Measurements from ENCODE around the gene APOC1.

Gene APOC1

GRCh38 chr19:44951179-44952159 lies 37.1 kb downstream of the APOC1 start:
- Histone ChIP-seq H3K36me3 (ENCODE audit: insufficient read depth, low read length) (no peaks in the 10 kb centered on the region), H3K4me3 (ENCODE audit: low read length) (no peak overlapping the region), H3K4me1 (ENCODE audit: control insufficient read depth, insufficient read depth, low read length) (peaks cover 14% of the 10 kb centered on the region), H3K4me2 (ENCODE audit: low read length) (peak overlapping the region; percentile 74), H3K9ac (ENCODE audit: low read depth, low read length) (peak overlapping the region; percentile 39), H3K27me3 (ENCODE audit: control insufficient read depth, insufficient read depth, low read length) (no peaks in the 10 kb centered on the region), H3K9me3 (replicated peaks; ENCODE audit: low read length) (no peaks in the 10 kb centered on the region)

GRCh38 chr19:44954278-44954648 lies 39.9 kb downstream of the APOC1 start:
- Histone ChIP-seq H3K4me3 (ENCODE audit: low read length) (peak overlapping the region; percentile 75), H3K36me3 (ENCODE audit: insufficient read depth, low read length) (no peaks in the 10 kb centered on the region), H3K4me1 (ENCODE audit: control insufficient read depth, insufficient read depth, low read length) (peaks cover 24% of the 10 kb centered on the region)

GRCh38 chr19:44954649-44955504 lies 40.5 kb downstream of the APOC1 start, which contains the start of gene CLPTM1:
TSS of gene CLPTM1 (plus strand) at chr19:44955380. CDS start at chr19:44955396, 16 bp downstream.
- peak within 1 kb of the TSS; percentile 92 for H3K4me2 ChIP-seq (ENCODE audit: low read length)
- peak within 1 kb of the TSS; percentile 88 for H3K9ac ChIP-seq (ENCODE audit: low read depth, low read length)
- peaks cover 24% of the 10 kb centered on the region for H3K4me1 ChIP-seq (ENCODE audit: control insufficient read depth, insufficient read depth, low read length)
- H3K36me3 ChIP-seq (ENCODE audit: insufficient read depth, low read length) = no peaks in the 10 kb centered on the region
- peak within 1 kb of the TSS; percentile 98 for H3K4me3 ChIP-seq (ENCODE audit: low read length)
- no peaks in the 10 kb centered on the region for H3K9me3 ChIP-seq (replicated peaks; ENCODE audit: low read length)
- no peaks in the 10 kb centered on the region for H3K27me3 ChIP-seq (ENCODE audit: control insufficient read depth, insufficient read depth, low read length)

More at GRCh38 chr19:44954278-44954648, 39.9 kb downstream of the APOC1 start:
- Histone ChIP-seq H3K27me3 (ENCODE audit: control insufficient read depth, insufficient read depth, low read length) (no peaks in the 10 kb centered on the region), H3K4me2 (ENCODE audit: low read length) (peak overlapping the region; percentile 92), H3K9ac (ENCODE audit: low read depth, low read length) (peak overlapping the region; percentile 88), H3K9me3 (replicated peaks; ENCODE audit: low read length) (no peaks in the 10 kb centered on the region)

GRCh38 chr19:44955505-44956439 lies 41.4 kb downstream of the APOC1 start:
- Histone ChIP-seq H3K9me3 (replicated peaks; ENCODE audit: low read length) (no peaks in the 10 kb centered on the region), H3K4me3 (ENCODE audit: low read length) (peak overlapping the region; percentile 98), H3K9ac (ENCODE audit: low read depth, low read length) (peak overlapping the region; percentile 88), H3K27me3 (ENCODE audit: control insufficient read depth, insufficient read depth, low read length) (no peaks in the 10 kb centered on the region), H3K4me1 (ENCODE audit: control insufficient read depth, insufficient read depth, low read length) (peaks cover 24% of the 10 kb centered on the region), H3K36me3 (ENCODE audit: insufficient read depth, low read length) (peaks cover 6% of the 10 kb centered on the region), H3K4me2 (ENCODE audit: low read length) (peak overlapping the region; percentile 85)

- Histone ChIP-seq H3K4me1 (ENCODE audit: control insufficient read depth, insufficient read depth, low read length) (peaks cover 18% of the 10 kb centered on the region), H3K4me3 (ENCODE audit: low read length) (no peak overlapping the region), H3K9ac (ENCODE audit: low read depth, low read length) (peak overlapping the region; percentile 7), H3K9me3 (replicated peaks; ENCODE audit: low read length) (no peaks in the 10 kb centered on the region), H3K36me3 (ENCODE audit: insufficient read depth, low read length) (peaks cover 20% of the 10 kb centered on the region), H3K4me2 (ENCODE audit: low read length) (peak overlapping the region; percentile 85), H3K27me3 (ENCODE audit: control insufficient read depth, insufficient read depth, low read length) (no peaks in the 10 kb centered on the region)
Measured at GRCh38 chr19:44957526-44957925, 43.1 kb downstream of the APOC1 start.

GRCh38 chr19:44958090-44958489 lies 43.7 kb downstream of the APOC1 start:
- H3K4me1 ChIP-seq (ENCODE audit: control insufficient read depth, insufficient read depth, low read length) = peaks cover 18% of the 10 kb centered on the region
- no peaks in the 10 kb centered on the region for H3K27me3 ChIP-seq (ENCODE audit: control insufficient read depth, insufficient read depth, low read length)
- no peak overlapping the region for H3K4me3 ChIP-seq (ENCODE audit: low read length)
- peak overlapping the region; percentile 7 for H3K9ac ChIP-seq (ENCODE audit: low read depth, low read length)
- no peak overlapping the region for H3K4me2 ChIP-seq (ENCODE audit: low read length)
- no peaks in the 10 kb centered on the region for H3K9me3 ChIP-seq (replicated peaks; ENCODE audit: low read length)
- peaks cover 21% of the 10 kb centered on the region for H3K36me3 ChIP-seq (ENCODE audit: insufficient read depth, low read length)

GRCh38 chr19:44959691-44960090 lies 45.3 kb downstream of the APOC1 start:
- no peak overlapping the region for H3K4me2 ChIP-seq (ENCODE audit: low read length)
- peaks cover 24% of the 10 kb centered on the region for H3K36me3 ChIP-seq (ENCODE audit: insufficient read depth, low read length)
- H3K9me3 ChIP-seq (replicated peaks; ENCODE audit: low read length) = no peaks in the 10 kb centered on the region
- no peak overlapping the region for H3K9ac ChIP-seq (ENCODE audit: low read depth, low read length)
- H3K4me1 ChIP-seq (ENCODE audit: control insufficient read depth, insufficient read depth, low read length) = peaks cover 18% of the 10 kb centered on the region
- H3K4me3 ChIP-seq (ENCODE audit: low read length) = no peak overlapping the region
- no peaks in the 10 kb centered on the region for H3K27me3 ChIP-seq (ENCODE audit: control insufficient read depth, insufficient read depth, low read length)

GRCh38 chr19:44960906-44961728 lies 46.7 kb downstream of the APOC1 start:
- Histone ChIP-seq H3K4me1 (ENCODE audit: control insufficient read depth, insufficient read depth, low read length) (peaks cover 13% of the 10 kb centered on the region), H3K9ac (ENCODE audit: low read depth, low read length) (no peak overlapping the region)

GRCh38 chr19:44961821-44962220 lies 47.4 kb downstream of the APOC1 start:
- no peak overlapping the region for H3K9ac ChIP-seq (ENCODE audit: low read depth, low read length)
- no peaks in the 10 kb centered on the region for H3K27me3 ChIP-seq (ENCODE audit: control insufficient read depth, insufficient read depth, low read length)
- no peak overlapping the region for H3K4me2 ChIP-seq (ENCODE audit: low read length)
- H3K36me3 ChIP-seq (ENCODE audit: insufficient read depth, low read length) = peaks cover 31% of the 10 kb centered on the region
- peaks cover 6% of the 10 kb centered on the region for H3K4me1 ChIP-seq (ENCODE audit: control insufficient read depth, insufficient read depth, low read length)
- H3K4me3 ChIP-seq (ENCODE audit: low read length) = no peak overlapping the region
- H3K9me3 ChIP-seq (replicated peaks; ENCODE audit: low read length) = no peaks in the 10 kb centered on the region

More at GRCh38 chr19:44960906-44961728, 46.7 kb downstream of the APOC1 start:
- Histone ChIP-seq H3K9me3 (replicated peaks; ENCODE audit: low read length) (no peaks in the 10 kb centered on the region), H3K4me2 (ENCODE audit: low read length) (no peak overlapping the region), H3K4me3 (ENCODE audit: low read length) (no peak overlapping the region), H3K36me3 (ENCODE audit: insufficient read depth, low read length) (peaks cover 28% of the 10 kb centered on the region), H3K27me3 (ENCODE audit: control insufficient read depth, insufficient read depth, low read length) (no peaks in the 10 kb centered on the region)

- Histone ChIP-seq H3K4me2 (ENCODE audit: low read length) (no peak overlapping the region), H3K4me3 (ENCODE audit: low read length) (no peak overlapping the region), H3K36me3 (ENCODE audit: insufficient read depth, low read length) (peaks cover 28% of the 10 kb centered on the region), H3K9me3 (replicated peaks; ENCODE audit: low read length) (no peaks in the 10 kb centered on the region), H3K4me1 (ENCODE audit: control insufficient read depth, insufficient read depth, low read length) (no peaks in the 10 kb centered on the region), H3K9ac (ENCODE audit: low read depth, low read length) (no peak overlapping the region), H3K27me3 (ENCODE audit: control insufficient read depth, insufficient read depth, low read length) (no peaks in the 10 kb centered on the region)
Measured at GRCh38 chr19:44968118-44968517, 53.7 kb downstream of the APOC1 start.

Data from skeletal muscle satellite cell (primary cell).